ENCODE measurements around the gene ERCC5. TPM values are rescaled to one million over a fixed set of nuclear protein-coding genes. Genes with fewer than 3 reads are reported as not detected.

The ERCC5 gene
- total RNA-seq, 1 experiment from 2014 or later: 37.6 TPM

GRCh38 chr13:102917019-102917418 lies 71.2 kb downstream of the ERCC5 start:
- CTCF ChIA-PET: no interaction called here
- BruUV-seq (replicated peaks): no TSS peak
- no peak for TF ChIP-seq EZH2 (IDR thresholded peaks at IDR 0.05; ENCODE audit: borderline replicate concordance, low read depth, low read length, poor library complexity, severe bottlenecking)
- no peak for TF ChIP-seq CTCF (conservative IDR thresholded peaks at IDR 0.05; ENCODE audit: low read depth, low read length)

GRCh38 chr13:102922184-102922583 lies 76.4 kb downstream of the ERCC5 start:
- no TSS peak for BruUV-seq (replicated peaks)
- H3K27me3 ChIP-seq (replicated peaks; ENCODE audit: insufficient read depth, low read depth, low read length, poor library complexity): no peaks in the 10 kb centered on the region
- no peaks in the 10 kb centered on the region for H3K4me1 ChIP-seq (ENCODE audit: insufficient read depth, low read length, poor library complexity, severe bottlenecking)
- H3K36me3 ChIP-seq (ENCODE audit: insufficient read depth, low read length, poor library complexity, severe bottlenecking): no peaks in the 10 kb centered on the region
- no peak overlapping the region for H3K4me3 ChIP-seq (ENCODE audit: low read depth, low read length, poor library complexity, severe bottlenecking)
- H3K9me3 ChIP-seq (ENCODE audit: low read depth, low read length, poor library complexity, severe bottlenecking): no peaks in the 10 kb centered on the region
- ChIA-PET POLR2A (ENCODE audit: low non-redundant PET) (interaction anchor here (0.7 kb wide), 1 partner anchor 312 kb away, joined by 7 read pairs; no protein-coding TSS in a partner anchor), CTCF (interaction anchor here (0.6 to 1.5 kb wide), 2 partner anchors 218 to 330 kb away, joined by 3 read pairs; no protein-coding TSS in a partner anchor)
- no peak overlapping the region for H3K27ac ChIP-seq (ENCODE audit: low read depth, low read length, poor library complexity, severe bottlenecking)
- intact Hi-C loops (cut with micrococcal nuclease; ENCODE audit: unreplicated experiment): no loop called here
- TF ChIP-seq CTCF (conservative IDR thresholded peaks at IDR 0.05; ENCODE audit: low read depth, low read length) (no peak), EZH2 (IDR thresholded peaks at IDR 0.05; ENCODE audit: borderline replicate concordance, low read depth, low read length, poor library complexity, severe bottlenecking) (no peak)
- no peak for DNase-seq (ENCODE audit: low spot score)

More at GRCh38 chr13:102917019-102917418, 71.2 kb downstream of the ERCC5 start:
- Histone ChIP-seq H3K4me3 (ENCODE audit: low read depth, low read length, poor library complexity, severe bottlenecking) (no peak overlapping the region), H3K27ac (ENCODE audit: low read depth, low read length, poor library complexity, severe bottlenecking) (no peak overlapping the region), H3K36me3 (ENCODE audit: insufficient read depth, low read length, poor library complexity, severe bottlenecking) (no peaks in the 10 kb centered on the region), H3K27me3 (replicated peaks; ENCODE audit: insufficient read depth, low read depth, low read length, poor library complexity) (no peaks in the 10 kb centered on the region), H3K4me1 (ENCODE audit: insufficient read depth, low read length, poor library complexity, severe bottlenecking) (peaks cover 6% of the 10 kb centered on the region), H3K9me3 (ENCODE audit: low read depth, low read length, poor library complexity, severe bottlenecking) (no peaks in the 10 kb centered on the region)
- peak; percentile 7 for DNase-seq (ENCODE audit: low spot score)
- POLR2A ChIA-PET (ENCODE audit: low non-redundant PET): no interaction called here
- intact Hi-C loops (cut with micrococcal nuclease; ENCODE audit: unreplicated experiment): loop anchor here (2.0 kb wide), 1 partner anchor 224 kb away; no protein-coding TSS in a partner anchor

Other genes starting within 250 kb of the ERCC5 start
- gene TPP2, start 249.0 kb upstream of the ERCC5 start, total RNA-seq (2021): 52.5 and 54.4 TPM in 2 replicates
- gene METTL21C, start 151.0 kb upstream of the ERCC5 start, total RNA-seq (2021): not detected in 2 replicates
- gene TEX30, start 72.2 kb upstream of the ERCC5 start, total RNA-seq (2021): 29.8 and 44.1 TPM in 2 replicates
- 10.8 and 12.0 TPM in 2 replicates for gene POGLUT2, start 47.1 kb upstream of the ERCC5 start, total RNA-seq (2021)
- 19.5 and 21.9 TPM in 2 replicates for gene BIVM, start 46.9 kb upstream of the ERCC5 start, total RNA-seq (2021)
- gene SLC10A2, start 220.4 kb downstream of the ERCC5 start, total RNA-seq (2021): not detected in 2 replicates

Data from A673 (cell line).